HPDE6-E6E7 (cell line): ENCODE measurements around the gene MAU2.
A peak's percentile ranks its signal among the peaks of the same experiment; 100 is the strongest.

Source experiments
- DNase-seq: peaks from one replicate; pipeline ENCODE4 v3.0.0; 2011; ENCODE audit warnings: missing footprints; ENCODE audit errors: extremely low spot score

Gene MAU2, protein sequence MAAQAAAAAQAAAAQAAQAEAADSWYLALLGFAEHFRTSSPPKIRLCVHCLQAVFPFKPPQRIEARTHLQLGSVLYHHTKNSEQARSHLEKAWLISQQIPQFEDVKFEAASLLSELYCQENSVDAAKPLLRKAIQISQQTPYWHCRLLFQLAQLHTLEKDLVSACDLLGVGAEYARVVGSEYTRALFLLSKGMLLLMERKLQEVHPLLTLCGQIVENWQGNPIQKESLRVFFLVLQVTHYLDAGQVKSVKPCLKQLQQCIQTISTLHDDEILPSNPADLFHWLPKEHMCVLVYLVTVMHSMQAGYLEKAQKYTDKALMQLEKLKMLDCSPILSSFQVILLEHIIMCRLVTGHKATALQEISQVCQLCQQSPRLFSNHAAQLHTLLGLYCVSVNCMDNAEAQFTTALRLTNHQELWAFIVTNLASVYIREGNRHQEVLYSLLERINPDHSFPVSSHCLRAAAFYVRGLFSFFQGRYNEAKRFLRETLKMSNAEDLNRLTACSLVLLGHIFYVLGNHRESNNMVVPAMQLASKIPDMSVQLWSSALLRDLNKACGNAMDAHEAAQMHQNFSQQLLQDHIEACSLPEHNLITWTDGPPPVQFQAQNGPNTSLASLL

GRCh38 chr19:19320361-19321140 is at the start of gene MAU2, which contains the start of gene SUGP1:
Gene MAU2, plus strand, starts transcription at chr19:19320829. Its CDS starts 31 bp downstream, at chr19:19320860.
Gene SUGP1, minus strand, starts transcription at chr19:19320509. Its CDS starts 13 bp downstream, at chr19:19320496.
- DNase-seq: peak; percentile 94

DNA sequence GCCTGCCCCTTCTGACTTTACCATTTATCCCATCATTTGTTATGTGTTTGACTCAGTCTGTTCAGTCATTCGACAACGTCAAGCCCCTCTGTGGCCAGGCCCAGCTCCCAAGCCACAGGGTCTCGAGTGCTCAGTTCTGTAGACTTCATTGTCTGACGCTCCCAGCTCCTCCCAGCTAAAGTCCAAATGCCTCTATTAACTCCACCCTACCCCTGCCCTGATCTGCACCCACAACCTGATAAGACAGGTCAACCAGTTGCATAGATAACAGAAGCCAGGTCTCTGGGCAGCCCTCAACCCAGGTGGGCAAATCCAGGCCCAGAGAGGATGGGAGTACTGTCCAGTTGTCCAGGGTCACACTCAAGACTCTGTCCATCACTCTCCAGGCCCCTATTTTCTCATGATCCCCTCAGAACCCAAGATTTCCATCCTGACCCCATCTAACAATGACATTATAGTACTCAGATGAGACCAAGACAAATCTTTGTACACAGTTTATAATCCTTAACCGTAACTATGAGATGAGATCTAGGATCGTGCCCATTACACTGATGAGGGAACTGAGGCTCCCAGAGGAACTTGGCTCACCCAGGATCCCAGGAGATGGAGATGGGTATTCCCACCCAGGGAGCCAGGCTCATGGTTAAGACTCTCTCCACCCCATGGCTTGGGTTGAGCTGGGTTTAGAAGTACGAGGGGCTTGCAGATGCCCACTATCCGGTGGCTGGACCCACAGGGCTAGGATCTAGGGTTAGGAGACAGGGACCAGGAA is 48.6 kb upstream of the MAU2 start:
- no peak for DNase-seq

DNA sequence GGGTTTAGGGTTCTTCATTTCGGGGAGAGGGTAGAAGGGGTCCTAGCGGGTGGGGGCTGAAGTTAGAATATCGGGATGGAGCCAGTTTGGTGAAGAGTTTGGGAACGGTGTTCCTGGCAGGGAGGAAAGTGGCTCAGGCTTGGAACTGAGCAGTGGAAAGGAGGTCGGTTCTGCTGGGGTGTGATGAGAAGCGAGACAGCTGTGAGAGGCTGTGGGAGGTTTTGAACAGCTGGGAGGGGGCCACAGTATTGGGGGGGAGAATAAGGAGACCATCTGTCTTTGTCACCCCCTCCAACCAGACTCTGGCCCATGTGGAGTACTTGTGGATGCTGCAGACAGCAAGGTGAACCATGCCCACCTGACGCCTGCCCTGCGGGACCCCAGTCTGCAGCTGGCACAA is 46.5 kb upstream of the MAU2 start:
- no peak for DNase-seq

GRCh38 chr19:19274716-19275565 is 45.7 kb upstream of the MAU2 start:
- no peak for DNase-seq

DNA sequence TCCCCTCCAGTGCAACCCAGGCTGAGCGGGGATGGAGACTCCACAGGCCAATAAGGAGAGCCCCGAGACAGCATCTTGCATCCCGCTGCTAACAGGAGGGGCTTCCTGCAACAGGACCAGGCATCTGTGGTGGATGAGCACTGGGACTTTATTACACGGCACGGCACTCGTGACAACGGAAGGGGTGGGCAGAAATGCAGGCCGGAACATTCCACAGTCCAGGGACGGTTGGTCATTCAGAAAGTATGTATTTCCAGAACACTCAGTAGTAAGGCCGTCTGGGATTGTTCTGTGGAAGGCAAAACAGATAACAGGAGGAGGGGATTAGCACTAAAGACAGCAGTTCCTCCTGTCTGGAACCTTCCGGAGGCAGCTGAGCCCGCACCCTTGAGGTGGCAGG is 44.2 kb upstream of the MAU2 start:
- no peak for DNase-seq

GRCh38 chr19:19276851-19277250 is 43.8 kb upstream of the MAU2 start:
- no peak for DNase-seq

DNA sequence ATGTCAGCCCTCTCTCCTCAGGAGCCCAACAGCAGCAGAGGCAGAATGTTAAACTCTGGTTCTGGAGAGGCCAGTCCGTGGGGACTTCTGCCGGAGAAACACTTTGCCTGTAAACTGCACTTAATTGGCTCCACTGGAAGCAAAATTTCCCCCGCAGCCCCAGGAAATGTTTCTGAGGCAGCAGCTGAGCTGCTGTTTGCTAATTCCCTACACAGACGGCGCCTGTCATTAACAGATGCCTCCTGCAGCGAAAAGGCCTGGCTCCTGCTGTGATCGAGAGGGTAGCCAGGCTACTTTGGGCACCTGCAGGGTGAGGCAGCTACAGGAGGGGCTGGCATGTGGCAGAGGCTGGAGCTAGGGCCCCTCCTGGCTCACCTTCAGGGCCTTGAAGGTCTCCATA is 42.3 kb upstream of the MAU2 start:
- DNase-seq: no peak

DNA sequence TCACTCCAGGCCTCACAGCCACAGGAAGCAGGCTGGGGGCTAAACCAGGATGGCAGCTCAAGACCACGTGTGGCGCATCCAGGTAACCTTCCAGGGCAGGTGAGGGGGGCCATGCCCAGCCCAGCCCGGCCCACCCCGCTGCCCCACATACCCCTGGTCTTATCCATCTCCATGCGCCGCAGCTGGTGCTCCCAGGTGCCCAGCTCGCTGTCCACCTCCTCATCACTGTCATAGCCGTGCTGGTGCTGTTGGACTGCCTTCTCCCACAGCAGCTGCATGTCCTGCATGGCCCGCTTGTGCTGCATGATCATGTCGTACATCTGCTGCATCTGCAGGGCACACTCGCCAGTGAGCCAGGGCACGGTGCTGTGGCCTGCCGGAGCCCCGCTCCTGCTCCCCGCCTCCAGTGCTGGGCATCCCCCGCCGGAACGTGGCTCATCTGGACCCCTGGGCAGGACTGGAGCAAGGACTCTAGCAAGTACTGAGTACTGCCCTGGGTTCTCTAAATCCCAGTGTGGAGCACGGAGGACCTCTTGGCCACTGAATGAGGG is 41.5 kb upstream of the MAU2 start:
- DNase-seq: no peak

DNA sequence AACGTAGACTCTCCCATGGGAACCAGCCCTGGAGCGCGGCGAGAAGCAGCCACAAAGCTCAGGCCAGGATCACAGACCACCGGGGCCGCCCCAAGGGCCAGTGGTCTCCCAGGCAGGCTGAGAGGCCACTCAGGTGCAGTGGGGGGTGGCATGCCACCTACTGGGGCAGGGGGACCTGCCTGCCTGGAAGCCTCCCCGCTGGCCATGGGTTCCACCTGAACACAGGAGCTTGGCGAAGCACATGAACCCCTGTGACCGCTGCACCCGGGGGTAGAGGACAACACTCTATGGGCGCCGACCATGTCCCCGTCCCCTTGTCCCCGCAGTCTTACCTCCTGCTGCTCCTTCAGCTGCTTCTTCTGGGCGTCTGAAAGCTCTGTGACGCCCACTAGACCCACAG is 40.8 kb upstream of the MAU2 start:
- no peak for DNase-seq

DNA sequence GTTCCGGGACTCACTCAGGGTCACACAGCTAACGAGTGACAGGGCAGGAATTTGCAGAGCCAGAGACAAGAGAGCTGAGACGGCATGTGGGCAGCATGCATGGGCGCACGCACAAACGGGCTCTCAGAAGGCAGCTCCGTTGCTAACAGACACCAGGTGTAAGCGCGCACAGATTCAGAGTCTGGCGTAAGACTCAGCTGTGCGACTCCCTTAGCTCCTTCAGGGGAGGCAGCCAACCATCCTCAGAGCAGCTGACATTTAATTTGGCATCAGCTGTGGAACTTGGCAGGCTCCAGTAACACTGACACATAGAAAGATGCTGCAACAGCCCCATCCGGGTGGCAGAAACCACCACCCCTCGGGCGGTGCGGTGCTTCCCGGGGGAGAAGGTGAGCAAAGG is 40.1 kb upstream of the MAU2 start:
- DNase-seq: no peak

DNA sequence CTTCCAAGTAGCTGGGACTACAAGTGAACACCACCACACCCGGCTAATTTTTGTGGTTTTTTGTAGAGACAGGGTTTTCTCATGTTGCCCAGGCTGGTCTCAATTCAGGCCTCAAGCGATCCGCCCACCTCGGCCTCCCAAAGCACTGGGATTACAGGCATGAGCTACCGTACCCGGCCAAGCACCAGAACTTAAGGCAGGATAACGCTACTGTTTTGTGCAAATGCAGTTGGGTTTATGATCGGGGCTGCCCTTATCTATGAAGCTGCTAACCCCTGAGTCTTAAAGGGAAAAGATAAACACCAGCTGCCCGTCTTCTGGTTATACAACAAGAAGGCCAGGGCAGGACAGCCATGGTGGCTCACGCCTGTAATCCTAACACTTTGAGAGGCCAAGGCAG is 34.9 kb upstream of the MAU2 start:
- DNase-seq: no peak

DNA sequence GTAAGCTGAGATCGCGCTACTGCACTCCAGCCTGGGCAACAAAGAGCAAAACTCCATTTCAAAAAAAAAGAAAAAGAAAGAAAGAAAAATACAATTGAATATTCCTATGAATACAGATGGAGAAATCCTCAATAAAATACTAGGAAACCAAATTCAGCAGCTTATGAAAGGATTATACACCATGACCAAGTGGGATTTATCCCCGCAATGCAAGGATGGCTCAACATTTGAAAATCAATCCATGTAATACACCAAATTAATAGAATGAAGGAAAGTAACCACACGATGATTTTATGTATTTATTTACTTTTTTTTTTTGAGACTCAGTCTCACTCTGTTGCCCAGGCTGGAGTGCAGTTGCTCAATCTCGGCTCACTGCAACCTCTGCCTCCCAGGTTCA is 28.0 kb upstream of the MAU2 start:
- no peak for DNase-seq

DNA sequence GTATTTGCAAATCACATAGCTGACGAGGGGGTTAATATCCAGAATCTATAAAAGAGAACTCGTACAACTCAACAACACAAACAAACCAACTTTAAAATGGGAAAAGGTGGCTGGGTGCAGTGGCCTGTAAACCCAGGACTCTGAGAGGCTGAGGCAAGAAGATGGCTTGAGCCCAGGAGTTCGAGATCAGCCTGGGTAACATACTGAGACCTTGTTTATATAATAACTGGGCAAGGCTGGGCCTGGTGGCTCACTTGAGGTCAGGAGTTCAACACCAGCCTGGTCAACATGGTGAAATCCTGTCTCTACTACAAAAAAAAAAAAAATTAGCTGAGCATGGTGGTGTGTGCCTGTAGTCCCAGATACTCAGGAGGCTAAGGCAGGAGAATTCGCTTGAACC is 25.7 kb upstream of the MAU2 start:
- DNase-seq: no peak

- DNase-seq: no peak
Observed at GRCh38 chr19:19296953-19297689, 23.5 kb upstream of the MAU2 start.

DNA sequence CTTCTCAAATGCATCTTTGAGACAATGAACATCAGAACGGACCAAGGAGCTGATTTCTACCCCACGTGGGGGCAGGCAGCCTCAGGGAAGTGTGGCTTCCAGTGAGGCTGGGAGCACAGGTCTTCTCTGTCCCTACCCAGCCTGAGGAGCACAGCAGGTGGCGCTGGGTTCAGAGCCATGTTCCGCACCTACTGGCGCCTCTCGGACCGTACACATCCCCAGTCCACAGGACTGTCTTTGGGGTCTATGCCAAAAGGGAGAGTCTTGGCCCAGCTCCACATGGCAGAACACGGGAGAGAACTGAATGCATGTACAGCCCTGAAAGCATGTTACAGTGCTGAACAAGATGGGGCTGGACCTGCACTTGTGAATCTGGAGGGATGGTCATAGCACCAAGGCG is 22.9 kb upstream of the MAU2 start:
- DNase-seq: no peak

DNA sequence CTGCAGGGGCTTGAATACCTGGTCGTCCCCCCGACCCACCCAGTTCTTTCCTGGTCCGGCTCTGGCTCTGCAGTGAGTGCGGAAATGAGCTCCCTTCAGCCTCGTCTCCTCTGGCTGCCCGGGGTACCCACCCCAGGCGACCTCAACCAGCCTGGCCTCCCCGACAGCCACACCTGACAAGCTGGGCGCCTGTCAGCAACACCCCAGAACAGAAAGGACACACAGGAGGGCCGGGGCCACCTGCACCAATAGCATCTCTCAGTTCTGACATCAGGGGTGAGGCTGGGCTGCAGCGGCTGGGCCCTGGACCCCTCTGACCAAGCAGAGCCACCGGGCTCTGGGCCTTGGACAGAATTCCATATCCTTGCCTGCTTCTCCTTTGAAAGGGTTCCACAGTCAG is 20.0 kb upstream of the MAU2 start:
- no peak for DNase-seq

DNA sequence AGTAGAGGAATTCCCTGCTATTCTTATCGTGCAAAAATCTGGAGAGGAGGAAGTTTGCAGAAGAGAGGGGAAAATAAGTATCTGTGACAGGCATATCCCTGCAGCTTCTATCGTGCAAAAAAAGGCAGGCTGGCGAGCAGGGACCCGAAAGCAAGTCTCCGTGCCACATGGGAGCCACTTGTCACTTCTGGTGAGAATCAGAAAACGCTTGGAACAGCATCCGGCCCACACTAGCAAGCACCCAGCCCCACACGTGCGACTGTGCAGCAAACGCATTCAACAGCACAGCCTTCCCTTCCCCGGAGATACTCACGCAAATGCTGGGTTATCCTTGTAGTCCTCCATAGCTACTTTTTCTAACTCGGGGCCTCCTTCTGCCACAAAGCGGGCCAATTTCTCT is 17.2 kb upstream of the MAU2 start:
- DNase-seq: no peak

DNA sequence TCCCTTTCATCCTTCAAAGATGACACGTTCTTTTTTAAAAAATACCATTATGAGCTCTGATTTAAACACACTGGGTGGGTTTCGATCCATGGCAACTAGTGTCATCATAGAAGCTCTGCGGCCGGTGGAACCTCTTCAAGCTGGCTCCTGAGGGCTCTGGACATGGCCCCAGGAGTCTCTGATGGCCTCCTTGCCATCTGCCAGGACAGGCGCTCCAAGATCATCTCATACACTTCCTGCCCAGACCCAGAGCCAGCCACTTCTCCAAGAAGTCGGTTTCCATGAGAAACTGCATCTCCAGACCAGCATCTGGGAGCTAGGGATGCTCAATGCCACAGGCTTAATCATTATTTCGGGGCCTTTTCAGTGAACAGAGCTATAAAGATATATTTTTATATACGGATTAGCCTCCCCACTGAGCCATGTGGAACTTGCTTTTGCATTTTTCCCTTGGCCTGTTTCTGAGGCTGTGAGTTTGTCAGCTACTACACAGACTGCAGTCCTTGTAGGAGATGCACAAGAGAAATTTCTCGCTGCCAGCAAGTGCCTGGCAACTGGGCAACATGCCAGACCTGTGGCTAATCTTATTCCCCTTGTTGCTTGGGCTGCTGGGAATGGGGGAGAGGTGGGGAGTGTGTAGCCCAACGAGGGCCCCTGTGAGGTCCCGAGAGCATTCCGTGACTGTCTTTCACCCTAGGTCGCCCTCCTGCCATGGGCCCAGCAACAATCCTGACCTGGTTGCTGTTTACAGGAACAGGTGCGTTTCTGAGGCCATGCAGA is 16.3 kb upstream of the MAU2 start:
- DNase-seq: no peak

GRCh38 chr19:19305066-19305465 is 15.6 kb upstream of the MAU2 start:
- DNase-seq: no peak
